Central memory CD8-positive, alpha-beta T cell (primary cell): ENCODE data around the gene SLC7A5.
"Not testable (repeated sequence)": the region's sequence is repeated elsewhere in the genome, so short reads cannot be mapped to it uniquely, and the experiment has no call there.

ENCODE experiments used
- ATAC-seq: fragments of 150-1000 bp; cut with Tn5 transposase; replicated peaks from 2 replicates; pipeline ENCODE4 v1.10.0; 2022; ENCODE audit warnings: mild to moderate bottlenecking, moderate FRiP score, moderate number of reproducible peaks; ENCODE audit not compliant: poor library complexity, severe bottlenecking; ENCODE audit errors: extremely low read depth
- DNase-seq, 2 donors: peaks; one replicate each; pipeline ENCODE4 v3.0.0; 2021; ENCODE audit warnings: low spot score in 2 of 2
- H3K27ac Mint-ChIP-seq: one replicate; pipeline ENCODE4 v1.8.0; 2022; ENCODE audit warnings: low read depth, mild to moderate bottlenecking, moderate library complexity, mixed read lengths
- H3K27me3 Mint-ChIP-seq: one replicate; pipeline ENCODE4 v1.8.0; 2022; ENCODE audit warnings: mixed read lengths
- H3K36me3 Mint-ChIP-seq: one replicate; pipeline ENCODE4 v1.8.0; 2022; ENCODE audit warnings: mild to moderate bottlenecking, moderate library complexity, mixed read lengths; ENCODE audit not compliant: insufficient read depth
- H3K4me1 Mint-ChIP-seq: one replicate; pipeline ENCODE4 v1.8.0; 2022; ENCODE audit warnings: mixed read lengths
- H3K4me3 Mint-ChIP-seq: one replicate; pipeline ENCODE4 v1.8.0; 2022; ENCODE audit warnings: mild to moderate bottlenecking, moderate library complexity, mixed read lengths
- H3K9me3 Mint-ChIP-seq: one replicate; pipeline ENCODE4 v1.8.0; 2022; ENCODE audit warnings: mixed read lengths

The SLC7A5 gene

DNA sequence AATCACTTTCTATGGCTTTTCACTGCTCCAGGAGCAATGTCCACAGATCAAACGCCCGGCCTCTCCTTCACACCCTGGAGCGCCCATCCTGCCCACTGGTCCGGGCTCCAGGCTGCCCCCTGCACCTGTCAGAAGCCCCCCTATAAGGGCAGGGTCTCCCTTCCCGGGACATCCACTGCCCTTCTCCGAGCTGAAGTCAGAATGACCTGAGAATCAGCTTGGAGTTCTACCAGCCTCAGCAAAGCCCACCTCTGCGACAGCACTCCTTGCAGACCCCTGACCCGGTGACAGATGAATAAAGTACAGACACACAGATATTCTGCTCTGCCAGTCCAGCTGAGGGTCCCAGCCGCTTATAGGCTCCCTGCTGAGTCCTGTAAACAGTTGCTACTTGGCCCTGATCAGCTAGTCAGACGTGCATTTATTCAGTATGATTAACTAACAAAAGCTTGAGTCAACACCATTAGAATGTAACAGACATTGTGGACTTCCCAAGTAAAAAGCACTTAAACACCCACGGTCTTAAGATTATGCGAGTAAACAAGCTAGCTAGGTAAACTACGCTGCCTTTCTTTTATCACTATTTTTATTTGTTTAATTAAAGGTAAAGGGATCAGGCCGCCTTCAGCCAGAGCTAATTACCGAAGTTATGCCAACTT is 4.8 kb downstream of the SLC7A5 start:
- ATAC-seq, result no peak
- Mint-ChIP-seq H3K4me1 (peaks cover 45% of the 10 kb centered on the region), H3K9me3 (no peaks in the 10 kb centered on the region), H3K27ac (peak overlapping the region; percentile 98), H3K27me3 (no peaks in the 10 kb centered on the region), H3K36me3 (peaks cover 50% of the 10 kb centered on the region), H3K4me3 (peak overlapping the region; percentile 98)
- DNase-seq, result no peak

DNA sequence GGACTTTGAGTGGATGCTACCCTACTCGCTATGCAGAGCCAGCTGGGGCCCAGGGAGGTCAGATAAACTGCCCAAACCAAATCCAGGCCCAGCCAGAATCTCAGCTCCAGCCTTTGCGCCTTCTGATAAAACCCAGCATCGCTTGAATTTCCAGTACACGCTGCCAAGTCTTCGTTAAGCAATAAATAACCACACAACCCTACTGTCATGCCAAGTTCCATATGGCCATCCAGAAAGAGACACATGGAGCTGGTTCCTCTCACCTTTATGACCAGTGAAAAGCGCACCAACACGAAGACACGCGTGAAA is 6.0 kb downstream of the SLC7A5 start:
- H3K4me1 Mint-ChIP-seq, result peaks cover 39% of the 10 kb centered on the region
- not testable (repeated sequence) for H3K27ac Mint-ChIP-seq, H3K9me3 Mint-ChIP-seq, H3K4me3 Mint-ChIP-seq, ATAC-seq, H3K27me3 Mint-ChIP-seq, DNase-seq
- peaks cover 47% of the 10 kb centered on the region for H3K36me3 Mint-ChIP-seq

DNA sequence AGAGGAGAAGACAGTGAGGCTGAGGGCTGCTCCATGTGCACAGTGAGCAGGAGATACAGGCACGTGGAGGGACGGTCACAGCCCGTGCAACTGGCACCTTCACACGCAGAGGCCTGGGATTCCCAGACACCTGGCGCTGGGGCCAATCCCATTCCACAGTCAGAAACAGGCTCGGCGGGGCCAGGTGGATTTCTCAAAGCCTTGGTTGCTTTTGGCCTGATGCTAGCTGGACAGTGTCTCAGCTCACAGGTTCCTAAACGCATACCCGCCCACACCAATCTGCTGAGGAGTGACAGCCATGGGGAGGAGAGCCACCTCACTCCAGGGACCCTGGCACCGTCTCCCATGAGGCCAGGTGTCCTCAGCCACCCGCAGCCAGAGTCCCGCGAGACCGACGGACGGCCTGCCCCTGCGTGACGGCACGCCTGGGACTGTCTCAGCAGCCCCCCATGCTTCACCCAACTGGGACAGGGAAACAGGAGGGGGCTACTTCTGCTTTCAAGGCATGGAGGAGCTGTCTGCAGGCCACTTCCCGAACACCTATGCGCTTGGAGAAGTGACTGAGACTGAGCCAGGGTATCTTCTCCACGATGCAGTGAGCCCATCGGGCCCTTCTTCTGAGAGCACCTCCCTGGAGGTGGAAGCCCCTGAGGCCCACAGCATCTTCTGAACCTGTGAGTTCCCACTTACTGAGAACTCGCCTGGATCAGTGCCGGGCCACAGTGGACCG is 6.5 kb downstream of the SLC7A5 start:
- not testable (repeated sequence) for H3K9me3 Mint-ChIP-seq, H3K4me3 Mint-ChIP-seq, DNase-seq, H3K27ac Mint-ChIP-seq, ATAC-seq, H3K27me3 Mint-ChIP-seq
- H3K4me1 Mint-ChIP-seq, result peaks cover 34% of the 10 kb centered on the region
- H3K36me3 Mint-ChIP-seq, result peaks cover 42% of the 10 kb centered on the region

DNA sequence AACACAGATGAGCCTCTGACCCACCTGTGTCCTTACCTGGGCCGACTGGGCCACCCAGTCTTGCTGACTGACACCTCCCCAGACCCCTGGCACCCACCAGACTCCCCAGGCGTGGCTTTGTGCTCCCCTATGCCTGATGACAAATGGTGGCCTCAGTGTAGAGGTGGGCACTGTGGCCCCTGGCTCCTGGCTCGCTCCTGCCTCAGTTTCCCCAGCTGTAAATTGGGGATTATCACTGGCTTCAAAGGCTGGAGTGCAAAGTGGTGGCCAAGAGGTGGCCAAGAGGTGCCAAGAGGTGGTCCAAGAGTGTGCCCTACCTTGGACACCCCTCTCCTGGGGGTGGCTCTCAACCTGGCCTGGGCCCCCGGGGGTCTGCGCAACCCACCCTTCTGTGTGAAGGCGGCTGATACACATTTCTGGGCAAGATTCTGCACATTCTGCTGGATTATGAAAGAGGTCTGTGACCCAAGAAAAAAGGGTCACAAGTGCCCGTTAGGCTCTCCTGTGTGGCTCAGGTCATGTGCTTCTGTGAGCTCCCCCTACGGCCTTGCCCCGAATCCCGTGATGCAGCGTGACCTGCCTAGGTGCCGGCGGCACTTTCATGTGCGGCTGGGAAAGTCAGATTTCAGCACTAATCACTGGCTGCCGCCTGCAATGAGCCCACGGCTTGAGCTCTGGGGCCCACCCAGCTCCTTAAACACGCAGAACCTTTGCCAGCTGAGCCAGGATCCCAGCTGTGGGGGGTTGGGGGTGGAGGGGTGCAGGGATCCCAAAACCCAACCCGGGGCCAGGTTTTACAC is 7.8 kb downstream of the SLC7A5 start:
- not testable (repeated sequence) for H3K9me3 Mint-ChIP-seq, DNase-seq, ATAC-seq, H3K27me3 Mint-ChIP-seq, H3K4me3 Mint-ChIP-seq
- Mint-ChIP-seq H3K36me3 (peaks cover 43% of the 10 kb centered on the region), H3K27ac (peak overlapping the region; percentile 84), H3K4me1 (peaks cover 40% of the 10 kb centered on the region)

DNA sequence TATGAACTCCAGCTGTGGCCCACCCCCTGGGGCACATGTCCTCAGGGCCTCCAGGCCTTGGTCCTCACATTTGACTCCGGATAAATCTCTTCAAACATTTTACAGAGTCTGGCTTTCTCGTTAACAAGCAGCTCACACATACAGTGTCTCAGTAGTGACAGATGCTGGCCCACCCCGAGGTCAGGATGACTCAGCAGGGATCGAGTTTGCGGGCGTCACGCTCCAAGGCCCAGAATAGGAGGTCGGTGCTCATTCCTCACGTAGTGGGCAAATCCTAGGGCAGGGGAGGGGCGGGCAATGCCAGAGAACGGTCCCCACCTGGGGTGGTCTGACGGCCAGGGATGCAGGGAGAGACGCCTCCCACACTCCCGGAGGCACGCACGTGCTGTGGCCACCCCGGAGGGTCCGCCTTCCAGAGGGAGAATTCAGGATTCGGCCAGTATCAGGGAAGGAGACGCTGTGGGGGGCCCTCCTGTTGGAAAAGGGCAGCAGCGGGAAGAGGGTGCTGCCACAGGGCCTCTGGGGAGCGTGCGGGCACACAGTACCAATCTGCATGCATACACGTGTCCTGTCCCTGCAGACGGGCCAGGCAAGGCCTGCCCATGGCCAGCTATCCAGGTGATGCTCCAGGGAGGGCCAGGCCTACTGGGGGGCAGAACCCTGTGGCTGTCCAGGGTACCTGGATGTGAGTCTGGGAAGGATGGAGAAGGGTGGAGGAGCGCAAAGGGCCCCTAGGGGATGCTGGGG is 8.6 kb downstream of the SLC7A5 start:
- no peak for ATAC-seq
- Mint-ChIP-seq H3K36me3 (peaks cover 40% of the 10 kb centered on the region), H3K27ac (peak overlapping the region; percentile 91), H3K4me1 (peaks cover 38% of the 10 kb centered on the region), H3K27me3 (no peaks in the 10 kb centered on the region), H3K9me3 (no peaks in the 10 kb centered on the region), H3K4me3 (peak overlapping the region; percentile 42)
- DNase-seq, result no peak

DNA sequence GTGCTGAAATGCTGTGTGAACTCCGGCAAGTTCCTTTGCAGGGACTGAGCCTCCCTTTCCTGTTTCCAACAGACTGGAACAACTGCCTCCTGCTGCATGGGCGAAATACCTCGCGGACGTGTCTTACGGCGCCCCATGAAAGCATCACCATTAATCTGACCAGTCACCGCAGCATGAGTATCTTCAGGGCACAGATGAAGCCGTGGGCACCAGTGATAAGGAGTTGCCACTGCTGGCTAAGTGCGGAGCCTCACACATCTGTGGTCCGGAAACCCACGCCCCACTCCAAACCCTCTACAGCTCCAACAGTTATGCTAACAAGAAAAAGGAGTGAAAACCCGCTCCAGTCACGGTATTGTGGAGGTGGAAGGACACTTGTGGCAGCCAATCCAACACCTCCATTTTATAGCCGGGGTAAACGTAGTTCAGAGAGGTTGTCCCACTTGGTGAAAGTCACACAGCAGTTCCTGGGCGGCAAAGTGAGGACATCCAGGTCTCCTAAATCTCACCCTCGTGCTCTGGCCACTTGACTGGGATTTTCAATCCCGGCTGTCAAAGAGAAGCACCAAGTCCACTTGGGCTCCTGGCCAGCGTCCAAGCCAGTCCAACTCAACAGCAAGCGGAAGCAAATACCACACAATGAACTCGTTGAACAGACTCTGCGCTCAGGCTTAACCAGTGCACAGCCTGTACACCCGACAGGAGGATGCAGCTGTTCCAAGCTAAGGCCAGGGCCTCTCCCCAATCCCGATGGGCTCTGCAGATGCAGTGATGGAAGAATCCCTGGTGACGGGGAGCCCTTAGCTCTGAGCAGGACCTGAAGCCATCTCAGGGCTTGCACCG is 10.9 kb downstream of the SLC7A5 start:
- Mint-ChIP-seq H3K4me1 (peaks cover 41% of the 10 kb centered on the region), H3K4me3 (peak overlapping the region; percentile 75), H3K36me3 (peaks cover 43% of the 10 kb centered on the region)
- DNase-seq, ATAC-seq, H3K27ac Mint-ChIP-seq, H3K27me3 Mint-ChIP-seq, H3K9me3 Mint-ChIP-seq: not testable (repeated sequence)

DNA sequence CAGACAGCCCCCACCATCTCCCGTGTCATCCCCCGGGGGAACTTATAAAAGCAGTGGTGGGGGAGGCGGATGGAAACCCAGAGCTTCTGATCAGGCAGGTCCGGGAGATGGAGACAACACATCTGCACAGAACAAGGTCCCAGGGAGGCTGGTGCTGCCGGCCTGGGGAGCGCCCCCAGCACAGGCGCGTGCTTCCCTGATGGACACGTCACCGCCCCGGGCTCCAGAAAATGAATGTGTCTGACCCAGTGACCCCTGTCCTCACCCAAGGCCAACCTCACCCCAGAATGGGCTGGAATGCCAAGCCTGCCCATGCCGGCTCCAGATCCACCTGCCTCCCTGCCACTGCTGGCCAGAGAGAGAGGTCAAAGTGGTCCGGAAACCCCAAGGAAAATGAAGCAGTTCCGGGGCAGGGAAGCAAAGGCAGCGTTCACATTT is 12.5 kb downstream of the SLC7A5 start:
- Mint-ChIP-seq H3K9me3 (no peaks in the 10 kb centered on the region), H3K36me3 (peaks cover 48% of the 10 kb centered on the region), H3K27ac (peak overlapping the region; percentile 93), H3K4me3 (peak overlapping the region; percentile 75), H3K4me1 (peaks cover 48% of the 10 kb centered on the region), H3K27me3 (no peaks in the 10 kb centered on the region)
- no peak for DNase-seq
- ATAC-seq, result no peak

DNA sequence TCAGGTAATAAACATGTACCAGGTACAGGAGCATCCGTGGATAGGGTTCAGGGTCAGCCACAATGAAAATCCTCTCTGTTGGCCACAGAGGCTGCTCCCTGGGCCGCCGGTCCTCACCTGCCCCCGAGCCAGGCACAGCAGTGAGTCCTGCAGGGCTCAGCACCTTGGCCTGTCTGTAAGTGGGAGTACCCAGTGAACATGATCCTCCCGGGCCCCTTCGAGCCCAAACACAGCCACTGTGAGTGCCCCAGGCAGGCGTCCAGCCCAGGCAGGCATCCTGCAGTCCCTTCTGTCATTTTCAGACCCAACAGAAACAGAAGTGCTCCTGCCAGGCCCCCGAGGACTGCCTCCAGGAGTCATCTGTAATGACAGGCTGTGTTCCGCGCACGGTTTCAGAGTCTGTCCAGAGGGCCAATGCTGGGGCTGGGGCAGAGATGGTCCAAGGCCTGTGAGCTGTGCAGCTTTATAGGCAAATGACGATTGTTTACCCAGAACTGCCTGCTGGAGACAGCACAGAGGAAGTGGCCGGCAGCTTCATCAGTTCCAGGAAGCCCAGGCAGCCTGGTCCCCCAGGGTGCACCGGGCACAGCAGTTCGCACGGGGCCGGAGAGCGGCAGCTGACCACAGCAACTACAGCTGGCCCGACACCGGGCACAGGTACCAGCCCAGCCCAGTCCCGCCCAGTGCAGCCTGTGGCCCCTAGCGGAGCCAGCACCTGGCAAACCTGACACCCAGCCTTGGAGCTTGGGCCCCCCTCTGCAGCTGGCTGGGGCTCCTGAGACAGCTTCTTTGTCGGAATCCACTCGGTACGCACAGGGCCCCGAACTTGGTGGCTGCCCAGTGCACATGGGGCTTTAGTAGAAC is 13.2 kb downstream of the SLC7A5 start:
- Mint-ChIP-seq H3K36me3 (peaks cover 46% of the 10 kb centered on the region), H3K9me3 (no peaks in the 10 kb centered on the region), H3K27me3 (no peaks in the 10 kb centered on the region), H3K27ac (peak overlapping the region; percentile 93), H3K4me3 (peak overlapping the region; percentile 75), H3K4me1 (peaks cover 48% of the 10 kb centered on the region)
- ATAC-seq (peak; percentile 37), DNase-seq (peak; percentile 35 to 48)

DNA sequence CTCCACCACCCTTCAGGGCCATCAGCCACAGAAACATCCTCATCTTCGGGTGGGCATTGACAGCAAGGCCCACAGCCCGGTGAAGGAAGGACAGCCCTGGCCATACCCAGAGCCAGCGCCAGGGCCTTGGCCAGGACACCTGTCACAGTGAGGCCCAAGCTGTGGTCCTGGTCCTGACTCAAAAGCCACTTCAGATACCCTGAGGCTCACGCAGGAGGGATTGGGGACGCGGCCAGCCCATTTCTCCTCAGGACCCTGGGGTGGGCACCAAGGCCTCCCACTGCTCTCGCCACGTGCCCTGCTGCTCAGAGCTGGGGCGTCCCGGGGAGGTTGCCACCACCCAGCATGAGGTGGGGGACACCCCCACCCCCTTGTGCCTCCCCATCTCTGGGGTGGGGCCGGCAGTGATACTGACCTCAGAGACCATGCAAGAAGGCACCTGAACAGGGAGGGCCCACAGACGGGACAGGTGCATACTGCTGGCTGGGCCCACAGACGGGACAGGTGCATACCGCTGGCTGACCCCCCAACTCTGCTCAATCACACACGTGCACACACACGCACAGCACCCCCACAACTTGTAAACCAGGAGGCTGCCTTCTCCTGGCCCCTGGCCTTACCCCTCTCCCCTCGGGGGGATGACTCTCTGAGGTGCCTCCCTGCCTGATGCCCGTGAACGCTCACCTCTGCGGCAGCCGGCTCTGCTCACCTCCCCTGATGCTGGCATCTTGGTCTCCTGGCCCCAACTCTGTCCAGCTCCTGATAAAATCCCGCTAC is 14.2 kb downstream of the SLC7A5 start:
- peaks cover 42% of the 10 kb centered on the region for H3K4me1 Mint-ChIP-seq

DNA sequence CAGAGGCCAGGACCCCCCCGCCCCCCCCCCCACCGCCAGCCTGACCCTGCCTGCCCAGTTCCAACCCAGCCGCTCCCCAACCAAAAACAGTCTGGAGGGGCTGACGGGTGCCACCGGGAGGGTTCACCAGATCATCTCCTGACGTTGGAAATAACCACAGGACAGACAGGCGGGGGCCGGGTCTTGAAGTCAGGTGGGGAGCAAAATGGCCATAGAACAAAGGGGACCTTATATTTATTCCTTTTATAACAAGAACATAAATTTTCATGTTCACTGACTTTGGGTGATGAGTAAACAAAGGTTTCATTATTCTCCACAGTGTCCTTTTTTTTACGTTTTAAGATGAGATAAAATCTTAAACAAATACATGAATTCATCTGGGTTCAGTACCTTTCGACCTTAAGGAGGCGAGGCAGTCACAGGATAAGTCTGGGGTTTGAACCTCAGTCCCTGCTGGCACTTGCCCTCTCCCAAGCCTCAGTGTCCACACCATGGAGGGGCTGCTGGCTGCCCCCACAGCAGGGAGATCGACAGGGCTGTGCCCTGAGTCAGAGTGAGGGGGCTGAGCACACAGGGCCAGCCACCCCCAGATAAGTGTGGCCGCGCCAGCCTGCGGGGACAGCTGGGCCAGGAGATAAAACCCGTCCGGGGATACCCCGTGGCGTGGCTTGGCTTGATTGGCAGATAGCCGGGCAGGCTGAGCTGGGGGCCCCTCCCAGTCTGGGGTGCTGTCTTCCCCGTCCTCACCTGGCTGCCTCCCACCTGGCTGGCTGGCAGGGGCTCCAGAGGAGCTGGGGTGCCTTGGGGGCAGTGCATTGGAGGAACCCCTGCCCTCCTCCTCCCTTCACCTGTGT is 15.0 kb downstream of the SLC7A5 start:
- Mint-ChIP-seq H3K27ac (peak overlapping the region; percentile 93), H3K4me1 (peaks cover 42% of the 10 kb centered on the region), H3K4me3 (peak overlapping the region; percentile 63), H3K9me3 (no peaks in the 10 kb centered on the region), H3K36me3 (peaks cover 43% of the 10 kb centered on the region), H3K27me3 (no peaks in the 10 kb centered on the region)
- DNase-seq (peak in 1 of 2 donors; percentile 31), ATAC-seq (peak; percentile 3)

More for the DNA sequence above, 14.2 kb downstream of the SLC7A5 start:
- peak overlapping the region; percentile 75 for H3K4me3 Mint-ChIP-seq
- ATAC-seq (no peak), DNase-seq (no peak)
- H3K9me3 Mint-ChIP-seq, result no peaks in the 10 kb centered on the region
- H3K27me3 Mint-ChIP-seq, result no peaks in the 10 kb centered on the region
- H3K27ac Mint-ChIP-seq, result peak overlapping the region; percentile 93
- peaks cover 49% of the 10 kb centered on the region for H3K36me3 Mint-ChIP-seq
